ENCODE data around the gene CFAP410.
"Not testable (repeated sequence)": the region's sequence is repeated elsewhere in the genome, so short reads cannot be mapped to it uniquely, and the experiment has no call there.

CFAP410 gene

GRCh38 chr21:44351535-44352252 is 12.5 kb upstream of the CFAP410 start:
- no peak for DNase-seq (ENCODE audit: low read depth, low spot score)

- DNase-seq (ENCODE audit: low read depth, low spot score): no peak
Observed at GRCh38 chr21:44350773-44351481, 11.7 kb upstream of the CFAP410 start.

GRCh38 chr21:44349847-44350772 is 10.9 kb upstream of the CFAP410 start:
- DNase-seq (ENCODE audit: low read depth, low spot score): no peak

GRCh38 chr21:44349416-44349846 is 10.2 kb upstream of the CFAP410 start:
- no peak for DNase-seq (ENCODE audit: low read depth, low spot score)

- DNase-seq (ENCODE audit: low read depth, low spot score): no peak
Observed at GRCh38 chr21:44348861-44349260, 9.7 kb upstream of the CFAP410 start.

GRCh38 chr21:44347911-44348451 is 8.8 kb upstream of the CFAP410 start:
- no peak for DNase-seq (ENCODE audit: low read depth, low spot score)

GRCh38 chr21:44345495-44345894 is 6.3 kb upstream of the CFAP410 start:
- no peak for DNase-seq (ENCODE audit: low read depth, low spot score)

GRCh38 chr21:44344541-44345183 is 5.5 kb upstream of the CFAP410 start:
- DNase-seq (ENCODE audit: low read depth, low spot score): no peak

GRCh38 chr21:44342981-44343380 is 3.8 kb upstream of the CFAP410 start:
- not testable (repeated sequence) for DNase-seq (ENCODE audit: low read depth, low spot score)

GRCh38 chr21:44341726-44342458 is 2.7 kb upstream of the CFAP410 start:
- not testable (repeated sequence) for DNase-seq (ENCODE audit: low read depth, low spot score)

- no peak for DNase-seq (ENCODE audit: low read depth, low spot score)
Observed at GRCh38 chr21:44337941-44338895, 972 bp downstream of the CFAP410 start.

- no peak for DNase-seq (ENCODE audit: low read depth, low spot score)
Observed at GRCh38 chr21:44337449-44337848, 1.7 kb downstream of the CFAP410 start.

- DNase-seq (ENCODE audit: low read depth, low spot score): no peak
Observed at GRCh38 chr21:44335266-44336059, 3.7 kb downstream of the CFAP410 start.

- no peak for DNase-seq (ENCODE audit: low read depth, low spot score)
Observed at GRCh38 chr21:44334329-44335030, 4.7 kb downstream of the CFAP410 start.

GRCh38 chr21:44333509-44334328 is 5.5 kb downstream of the CFAP410 start:
- no peak for DNase-seq (ENCODE audit: low read depth, low spot score)

GRCh38 chr21:44332965-44333364 is 6.2 kb downstream of the CFAP410 start:
- no peak for DNase-seq (ENCODE audit: low read depth, low spot score)

- DNase-seq (ENCODE audit: low read depth, low spot score): no peak
Observed at GRCh38 chr21:44332383-44332782, 6.8 kb downstream of the CFAP410 start.

Data from iPS DF 19.7 (cell line).